GM12878 (cell line): ENCODE measurements around the gene UMOD. TPM values are rescaled to one million over a fixed set of nuclear protein-coding genes. Genes with fewer than 3 reads are reported as not detected.

Experiments used
- ATAC-seq: fragments of 200-7000 bp; cut with Tn5 transposase; 3 replicates; pipeline ENCODE4 v1.9.1; 2020; ENCODE audit warnings: mild to moderate bottlenecking, moderate library complexity
- BruUV-seq: library from RNA; stranded (reverse); fragments of 400-500 nt; replicated peaks from 2 replicates; lab custom pipeline; 2021; lab: Mats Ljungman, UMichigan
- CTCF ChIA-PET: fragments of 300-600 bp; sonication (Branson Sonifier 250); formaldehyde crosslinking; extraction: SDS; loops from one replicate; lab custom pipeline; 2021; ENCODE audit warnings: inconsistent platforms; lab: Yijun Ruan, JAX
- POLR2A ChIA-PET: fragments of 350-600 bp; formaldehyde crosslinking; extraction: SDS; loops from one replicate; lab custom pipeline; 2021; ENCODE audit warnings: inconsistent platforms; lab: Charles Lee
- RAD21 ChIA-PET: fragments of 300-600 bp; sonication (Branson Sonifier 250); formaldehyde crosslinking; loops from one replicate; lab custom pipeline; 2023; ENCODE audit warnings: antibody characterized with exemption; ENCODE audit not compliant: unreplicated experiment; lab: Charles Lee
- SMC1A ChIA-PET: fragments of 300-600 bp; sonication (Branson Sonifier 250); formaldehyde crosslinking; loops from one replicate; lab custom pipeline; 2023; ENCODE audit not compliant: unreplicated experiment, uncharacterized antibody; lab: Charles Lee
- DNase-seq: peaks from one replicate; pipeline ENCODE4 v3.0.0-alpha.2; 2011; ENCODE audit warnings: low read depth, low spot score
- FAIRE-seq: peaks from 3 replicates; lab custom pipeline; 2011; peaks lifted over from hg19 to GRCh38; lab: Jason Lieb, UNC
- H2AFZ ChIP-seq: 2 replicates; pipeline ENCODE4 v1.6.0; 2011; ENCODE audit warnings: low read depth, low read length, control low read depth; ENCODE audit not compliant: control insufficient read depth
- H3K27ac ChIP-seq: 2 replicates; pipeline ENCODE4 v1.5.1; 2011; ENCODE audit warnings: control low read depth; ENCODE audit not compliant: control insufficient read depth, insufficient read depth
- H3K27me3 ChIP-seq, 2 experiments: replicated peaks in 1 of 2; 2 replicates each; pipeline versions ENCODE4 v1.6.0 to v1.6.1; 2011; ENCODE audit warnings: low read length in 1 of 2; ENCODE audit not compliant: control insufficient read depth in 2 of 2, insufficient read depth in 2 of 2
- H3K36me3 ChIP-seq, 2 experiments: 2 replicates each; pipeline ENCODE4 v1.5.1; 2011; ENCODE audit warnings: low read length in 1 of 2; ENCODE audit not compliant: control insufficient read depth in 2 of 2, insufficient read depth in 2 of 2
- H3K4me1 ChIP-seq: 2 replicates; pipeline ENCODE4 v1.6.1; 2011; ENCODE audit warnings: mild to moderate bottlenecking, low read length, moderate library complexity, mixed read lengths; ENCODE audit not compliant: control insufficient read depth, insufficient read depth
- H3K4me2 ChIP-seq: 2 replicates; pipeline ENCODE4 v1.6.0; 2011; ENCODE audit warnings: control low read depth; ENCODE audit not compliant: control insufficient read depth, insufficient read depth
- H3K4me3 ChIP-seq: fragments of 200-600 bp; sonication (generic); 2 replicates; pipeline ENCODE4 v1.5.1; 2016
- H3K79me2 ChIP-seq: 2 replicates; pipeline ENCODE4 v1.6.0; 2011; ENCODE audit warnings: low read length; ENCODE audit not compliant: control insufficient read depth, insufficient read depth
- H3K9ac ChIP-seq: 2 replicates; pipeline ENCODE4 v1.8.0; 2011; ENCODE audit warnings: low read length, control low read depth, mixed read lengths; ENCODE audit not compliant: control insufficient read depth, insufficient read depth
- H3K9me3 ChIP-seq: replicated peaks from 3 replicates; pipeline ENCODE4 v1.5.1; 2011; ENCODE audit warnings: mild to moderate bottlenecking, low read length; ENCODE audit not compliant: control insufficient read depth, insufficient read depth
- H4K20me1 ChIP-seq: 2 replicates; pipeline ENCODE4 v1.6.0; 2011; ENCODE audit not compliant: control insufficient read depth, insufficient read depth
- CBX5 ChIP-seq: sonication (generic); IDR thresholded peaks from 2 replicates; pipeline ENCODE4 v1.6.1; 2016; ENCODE audit warnings: low read depth, moderate library complexity, mild to moderate bottlenecking, inconsistent platforms
- CREM ChIP-seq: IDR thresholded peaks from 2 replicates; pipeline ENCODE4 v1.6.1; 2014; ENCODE audit warnings: antibody characterized with exemption, low read depth
- SMC3 ChIP-seq: IDR thresholded peaks from 2 replicates; pipeline ENCODE4 v1.6.1; 2011; ENCODE audit warnings: low read length, improper control_type of control experiment, borderline replicate concordance
- TBL1XR1 ChIP-seq: IDR thresholded peaks from 2 replicates; pipeline ENCODE4 v1.6.1; 2012; ENCODE audit warnings: low read depth, low read length, improper control_type of control experiment
- YY1 ChIP-seq: IDR thresholded peaks from 2 replicates; pipeline ENCODE4 v1.6.1; 2011; ENCODE audit warnings: low read depth, mild to moderate bottlenecking, low read length
- ZNF274 ChIP-seq: IDR thresholded peaks from one replicate; pipeline ENCODE4 v1.8.0; 2011; ENCODE audit not compliant: insufficient read length, insufficient read depth
- WGBS: methylation state at CpG from one replicate; pipeline ENCODE4 v1.1.6; 2016; ENCODE audit warnings: low lambda C conversion rate; ENCODE audit not compliant: insufficient replicate concordance, insufficient coverage; ENCODE audit errors: missing lambda C conversion rate; 5-methylcytosine and 5-hydroxymethylcytosine counted together
- in situ Hi-C: fragments of 300-500 bp; cut with MboI; formaldehyde crosslinking; loops from 9 replicates; pipeline ENCODE4 v1.14.3; 2018; ENCODE audit warnings: mixed read lengths
- intact Hi-C: fragments of 100-400 bp; cut with micrococcal nuclease; formaldehyde crosslinking; loops from one replicate; pipeline ENCODE4 v1.14.2; 2022; ENCODE audit not compliant: unreplicated experiment
- polyA plus RNA-seq, 11 experiments: library from polyadenylated mRNA; depleted of rRNA in 4 of 11; unstranded in 6 of 11; stranded (reverse) in 5 of 11; fragments of >200 nt; fragmentation: Nextera tagmentation in 4 of 11; fragmentation: Illumina TruSeq in 1 of 11; extraction: Ambion mirVana in 4 of 11; extraction: Trizol in 1 of 11; gene quantifications; 1 replicate in 1 of 11; 2 replicates in 10 of 11; pipeline versions ENCODE4 v1.2.1 to v1.2.3, GENCODE V29; 2011 to 2016; ENCODE audit warnings: inconsistent platforms in 2 of 11, missing spikeins in 2 of 11, low read depth in 1 of 11
- total RNA-seq, 4 experiments: library from RNA; depleted of rRNA in 3 of 4; stranded (reverse); fragments of >200 nt in 3 of 4; fragmentation: Illumina TruSeq in 1 of 4; extraction: Trizol in 1 of 4; gene quantifications; 2 replicates each; pipeline versions ENCODE4 v1.2.1 to v1.2.3, GENCODE V29; 2013 to 2021
- TF ChIP-seq, protein P1 (sequence below): IDR thresholded peaks from 2 replicates; pipeline ENCODE4 v1.6.1; 2011; ENCODE audit warnings: low read depth, low read length, improper control_type of control experiment, borderline replicate concordance
- TF ChIP-seq, protein P2 (sequence below): IDR thresholded peaks from 2 replicates; pipeline ENCODE4 v1.6.1; 2012; ENCODE audit warnings: low read length, inconsistent platforms
- TF ChIP-seq, protein P3 (sequence below): fragments of 450-650 bp; IDR thresholded peaks from 2 replicates; pipeline ENCODE4 v1.6.1; 2017; ENCODE audit warnings: mild to moderate bottlenecking, moderate library complexity
- TF ChIP-seq, protein P4 (sequence below): fragments of 450-650 bp; IDR thresholded peaks from 2 replicates; pipeline ENCODE4 v1.6.1; 2016; ENCODE audit warnings: mild to moderate bottlenecking, moderate library complexity, borderline replicate concordance

The UMOD gene
- total and polyA plus RNA-seq, 10 of the 15 experiments (the other 5 are each of a cell fraction or from before 2014, with no cell fraction given), result not detected

DNA sequence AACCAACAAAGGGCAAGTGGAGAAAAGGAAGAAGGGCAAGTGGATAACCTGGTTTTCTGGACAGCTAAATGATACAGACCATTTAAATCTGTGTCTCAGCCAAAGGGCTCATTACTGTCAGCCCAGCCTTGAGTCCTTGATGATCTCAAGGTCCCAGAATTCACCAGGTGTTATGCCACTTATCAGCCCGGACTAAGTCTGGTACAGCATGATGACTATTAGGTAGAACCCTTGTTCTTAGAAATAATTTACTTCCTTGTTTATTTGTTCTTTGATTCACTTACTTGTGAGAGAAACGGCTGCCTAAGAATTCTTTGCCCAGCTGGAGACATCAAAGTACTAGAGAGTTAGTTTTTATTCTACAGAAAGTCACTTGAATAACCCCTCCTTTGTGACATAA is 48.6 kb upstream of the UMOD start (continued):
- TF ChIP-seq, protein P1, sequence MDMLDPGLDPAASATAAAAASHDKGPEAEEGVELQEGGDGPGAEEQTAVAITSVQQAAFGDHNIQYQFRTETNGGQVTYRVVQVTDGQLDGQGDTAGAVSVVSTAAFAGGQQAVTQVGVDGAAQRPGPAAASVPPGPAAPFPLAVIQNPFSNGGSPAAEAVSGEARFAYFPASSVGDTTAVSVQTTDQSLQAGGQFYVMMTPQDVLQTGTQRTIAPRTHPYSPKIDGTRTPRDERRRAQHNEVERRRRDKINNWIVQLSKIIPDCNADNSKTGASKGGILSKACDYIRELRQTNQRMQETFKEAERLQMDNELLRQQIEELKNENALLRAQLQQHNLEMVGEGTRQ, result no peak
- TF ChIP-seq TBL1XR1, result no peak
- TF ChIP-seq CBX5, result no peak
- no peak for TF ChIP-seq YY1

DNA sequence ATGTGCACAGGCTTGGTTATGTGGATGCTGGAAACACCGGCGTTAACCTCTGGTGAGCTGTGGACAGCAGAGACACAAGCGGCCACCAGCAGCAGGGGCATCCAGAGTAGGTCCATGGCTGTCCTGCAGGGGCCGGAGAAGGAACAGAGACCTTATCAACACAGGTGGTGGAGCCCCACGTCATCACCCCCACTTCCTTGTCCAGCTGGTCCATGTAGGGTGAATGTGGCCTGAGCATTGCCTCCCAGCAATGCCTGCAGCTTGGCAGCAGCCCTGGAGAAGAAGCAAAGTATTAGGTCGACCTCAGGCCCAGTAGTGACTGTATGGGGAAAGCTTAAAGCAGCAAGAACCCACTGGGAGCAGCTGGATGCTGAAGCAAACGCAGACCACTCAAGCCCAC is 46.7 kb upstream of the UMOD start:
- ChIA-PET RAD21 (no interaction called here), SMC1A (no interaction called here), CTCF (interaction anchor here (3.8 kb wide), 1 partner anchor 14 kb away, joined by 15 read pairs; no protein-coding TSS in a partner anchor), POLR2A (no interaction called here)
- FAIRE-seq (no peak), DNase-seq (no peak), ATAC-seq (no peak)
- H3K4me3 ChIP-seq, result no peak overlapping the region
- no peaks in the 10 kb centered on the region for H3K36me3 ChIP-seq
- no peak overlapping the region for H3K9ac ChIP-seq
- no peaks in the 10 kb centered on the region for H3K9me3 ChIP-seq
- no peaks in the 10 kb centered on the region for H3K4me1 ChIP-seq
- H4K20me1 ChIP-seq, result no peaks in the 10 kb centered on the region
- in situ Hi-C loops (no loop called here), intact Hi-C loops (no loop called here)
- no peaks in the 10 kb centered on the region; a peak in 1 of 4 replicates for H3K27me3 ChIP-seq
- no peak overlapping the region for H3K4me2 ChIP-seq
- H2AFZ ChIP-seq, result no peak overlapping the region
- H3K79me2 ChIP-seq, result no peaks in the 10 kb centered on the region
- no peak overlapping the region for H3K27ac ChIP-seq
- no TSS peak for BruUV-seq
- WGBS, result 31% methylated on average over 7 of the region's 7 CpGs
- TF ChIP-seq, protein P2, sequence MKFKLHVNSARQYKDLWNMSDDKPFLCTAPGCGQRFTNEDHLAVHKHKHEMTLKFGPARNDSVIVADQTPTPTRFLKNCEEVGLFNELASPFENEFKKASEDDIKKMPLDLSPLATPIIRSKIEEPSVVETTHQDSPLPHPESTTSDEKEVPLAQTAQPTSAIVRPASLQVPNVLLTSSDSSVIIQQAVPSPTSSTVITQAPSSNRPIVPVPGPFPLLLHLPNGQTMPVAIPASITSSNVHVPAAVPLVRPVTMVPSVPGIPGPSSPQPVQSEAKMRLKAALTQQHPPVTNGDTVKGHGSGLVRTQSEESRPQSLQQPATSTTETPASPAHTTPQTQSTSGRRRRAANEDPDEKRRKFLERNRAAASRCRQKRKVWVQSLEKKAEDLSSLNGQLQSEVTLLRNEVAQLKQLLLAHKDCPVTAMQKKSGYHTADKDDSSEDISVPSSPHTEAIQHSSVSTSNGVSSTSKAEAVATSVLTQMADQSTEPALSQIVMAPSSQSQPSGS, result no peak
- TF ChIP-seq, protein P3, sequence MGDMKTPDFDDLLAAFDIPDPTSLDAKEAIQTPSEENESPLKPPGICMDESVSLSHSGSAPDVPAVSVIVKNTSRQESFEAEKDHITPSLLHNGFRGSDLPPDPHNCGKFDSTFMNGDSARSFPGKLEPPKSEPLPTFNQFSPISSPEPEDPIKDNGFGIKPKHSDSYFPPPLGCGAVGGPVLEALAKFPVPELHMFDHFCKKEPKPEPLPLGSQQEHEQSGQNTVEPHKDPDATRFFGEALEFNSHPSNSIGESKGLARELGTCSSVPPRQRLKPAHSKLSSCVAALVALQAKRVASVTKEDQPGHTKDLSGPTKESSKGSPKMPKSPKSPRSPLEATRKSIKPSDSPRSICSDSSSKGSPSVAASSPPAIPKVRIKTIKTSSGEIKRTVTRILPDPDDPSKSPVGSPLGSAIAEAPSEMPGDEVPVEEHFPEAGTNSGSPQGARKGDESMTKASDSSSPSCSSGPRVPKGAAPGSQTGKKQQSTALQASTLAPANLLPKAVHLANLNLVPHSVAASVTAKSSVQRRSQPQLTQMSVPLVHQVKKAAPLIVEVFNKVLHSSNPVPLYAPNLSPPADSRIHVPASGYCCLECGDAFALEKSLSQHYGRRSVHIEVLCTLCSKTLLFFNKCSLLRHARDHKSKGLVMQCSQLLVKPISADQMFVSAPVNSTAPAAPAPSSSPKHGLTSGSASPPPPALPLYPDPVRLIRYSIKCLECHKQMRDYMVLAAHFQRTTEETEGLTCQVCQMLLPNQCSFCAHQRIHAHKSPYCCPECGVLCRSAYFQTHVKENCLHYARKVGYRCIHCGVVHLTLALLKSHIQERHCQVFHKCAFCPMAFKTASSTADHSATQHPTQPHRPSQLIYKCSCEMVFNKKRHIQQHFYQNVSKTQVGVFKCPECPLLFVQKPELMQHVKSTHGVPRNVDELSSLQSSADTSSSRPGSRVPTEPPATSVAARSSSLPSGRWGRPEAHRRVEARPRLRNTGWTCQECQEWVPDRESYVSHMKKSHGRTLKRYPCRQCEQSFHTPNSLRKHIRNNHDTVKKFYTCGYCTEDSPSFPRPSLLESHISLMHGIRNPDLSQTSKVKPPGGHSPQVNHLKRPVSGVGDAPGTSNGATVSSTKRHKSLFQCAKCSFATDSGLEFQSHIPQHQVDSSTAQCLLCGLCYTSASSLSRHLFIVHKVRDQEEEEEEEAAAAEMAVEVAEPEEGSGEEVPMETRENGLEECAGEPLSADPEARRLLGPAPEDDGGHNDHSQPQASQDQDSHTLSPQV, result no peak
- no peak for TF ChIP-seq SMC3
- no peak for TF ChIP-seq ZNF274
- TF ChIP-seq, protein P4, sequence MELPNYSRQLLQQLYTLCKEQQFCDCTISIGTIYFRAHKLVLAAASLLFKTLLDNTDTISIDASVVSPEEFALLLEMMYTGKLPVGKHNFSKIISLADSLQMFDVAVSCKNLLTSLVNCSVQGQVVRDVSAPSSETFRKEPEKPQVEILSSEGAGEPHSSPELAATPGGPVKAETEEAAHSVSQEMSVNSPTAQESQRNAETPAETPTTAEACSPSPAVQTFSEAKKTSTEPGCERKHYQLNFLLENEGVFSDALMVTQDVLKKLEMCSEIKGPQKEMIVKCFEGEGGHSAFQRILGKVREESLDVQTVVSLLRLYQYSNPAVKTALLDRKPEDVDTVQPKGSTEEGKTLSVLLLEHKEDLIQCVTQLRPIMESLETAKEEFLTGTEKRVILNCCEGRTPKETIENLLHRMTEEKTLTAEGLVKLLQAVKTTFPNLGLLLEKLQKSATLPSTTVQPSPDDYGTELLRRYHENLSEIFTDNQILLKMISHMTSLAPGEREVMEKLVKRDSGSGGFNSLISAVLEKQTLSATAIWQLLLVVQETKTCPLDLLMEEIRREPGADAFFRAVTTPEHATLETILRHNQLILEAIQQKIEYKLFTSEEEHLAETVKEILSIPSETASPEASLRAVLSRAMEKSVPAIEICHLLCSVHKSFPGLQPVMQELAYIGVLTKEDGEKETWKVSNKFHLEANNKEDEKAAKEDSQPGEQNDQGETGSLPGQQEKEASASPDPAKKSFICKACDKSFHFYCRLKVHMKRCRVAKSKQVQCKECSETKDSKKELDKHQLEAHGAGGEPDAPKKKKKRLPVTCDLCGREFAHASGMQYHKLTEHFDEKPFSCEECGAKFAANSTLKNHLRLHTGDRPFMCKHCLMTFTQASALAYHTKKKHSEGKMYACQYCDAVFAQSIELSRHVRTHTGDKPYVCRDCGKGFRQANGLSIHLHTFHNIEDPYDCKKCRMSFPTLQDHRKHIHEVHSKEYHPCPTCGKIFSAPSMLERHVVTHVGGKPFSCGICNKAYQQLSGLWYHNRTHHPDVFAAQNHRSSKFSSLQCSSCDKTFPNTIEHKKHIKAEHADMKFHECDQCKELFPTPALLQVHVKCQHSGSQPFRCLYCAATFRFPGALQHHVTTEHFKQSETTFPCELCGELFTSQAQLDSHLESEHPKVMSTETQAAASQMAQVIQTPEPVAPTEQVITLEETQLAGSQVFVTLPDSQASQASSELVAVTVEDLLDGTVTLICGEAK, result no peak
- TF ChIP-seq CREM, result no peak
